Central memory CD8-positive, alpha-beta T cell (primary cell): ENCODE data around the gene GEMIN7.
A peak's percentile ranks its signal among the peaks of the same experiment; 100 is the strongest.

ENCODE experiments used
- ATAC-seq: fragments of 150-1000 bp; cut with Tn5 transposase; replicated peaks from 2 replicates; pipeline ENCODE4 v1.10.0; 2022; ENCODE audit warnings: mild to moderate bottlenecking, moderate FRiP score, moderate number of reproducible peaks; ENCODE audit not compliant: poor library complexity, severe bottlenecking; ENCODE audit errors: extremely low read depth
- DNase-seq, 2 donors: peaks; one replicate each; pipeline ENCODE4 v3.0.0; 2021; ENCODE audit warnings: low spot score in 2 of 2
- H3K27ac Mint-ChIP-seq: one replicate; pipeline ENCODE4 v1.8.0; 2022; ENCODE audit warnings: low read depth, mild to moderate bottlenecking, moderate library complexity, mixed read lengths
- H3K27me3 Mint-ChIP-seq: one replicate; pipeline ENCODE4 v1.8.0; 2022; ENCODE audit warnings: mixed read lengths
- H3K36me3 Mint-ChIP-seq: one replicate; pipeline ENCODE4 v1.8.0; 2022; ENCODE audit warnings: mild to moderate bottlenecking, moderate library complexity, mixed read lengths; ENCODE audit not compliant: insufficient read depth
- H3K4me1 Mint-ChIP-seq: one replicate; pipeline ENCODE4 v1.8.0; 2022; ENCODE audit warnings: mixed read lengths
- H3K4me3 Mint-ChIP-seq: one replicate; pipeline ENCODE4 v1.8.0; 2022; ENCODE audit warnings: mild to moderate bottlenecking, moderate library complexity, mixed read lengths
- H3K9me3 Mint-ChIP-seq: one replicate; pipeline ENCODE4 v1.8.0; 2022; ENCODE audit warnings: mixed read lengths

The GEMIN7 gene

DNA sequence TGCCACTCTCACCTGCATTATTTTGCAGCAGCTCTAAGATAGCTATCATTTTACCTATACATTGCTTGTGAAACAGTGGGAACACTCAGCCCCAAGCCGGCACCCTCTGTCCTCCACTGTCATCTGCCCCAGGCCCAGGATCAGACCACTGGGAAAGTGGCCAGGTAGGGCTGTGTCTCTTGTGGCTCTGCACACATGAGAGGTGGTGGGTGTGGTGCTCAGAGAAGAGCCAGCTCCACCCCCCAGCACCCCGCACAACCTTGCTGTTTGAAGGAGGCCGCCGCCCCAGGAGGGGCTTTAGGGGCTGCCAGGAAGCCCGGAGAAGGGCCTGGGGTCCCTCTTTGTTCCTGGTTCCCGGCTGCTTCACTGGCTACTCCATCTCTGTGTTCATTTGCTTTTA, 40.5 kb downstream of the GEMIN7 start:
- ATAC-seq = no peak
- Mint-ChIP-seq H3K4me3 (peak overlapping the region; percentile 59), H3K36me3 (peaks cover 2% of the 10 kb centered on the region), H3K27ac (peak overlapping the region; percentile 74), H3K9me3 (no peaks in the 10 kb centered on the region), H3K27me3 (no peaks in the 10 kb centered on the region), H3K4me1 (peaks cover 64% of the 10 kb centered on the region)
- no peak for DNase-seq

DNA sequence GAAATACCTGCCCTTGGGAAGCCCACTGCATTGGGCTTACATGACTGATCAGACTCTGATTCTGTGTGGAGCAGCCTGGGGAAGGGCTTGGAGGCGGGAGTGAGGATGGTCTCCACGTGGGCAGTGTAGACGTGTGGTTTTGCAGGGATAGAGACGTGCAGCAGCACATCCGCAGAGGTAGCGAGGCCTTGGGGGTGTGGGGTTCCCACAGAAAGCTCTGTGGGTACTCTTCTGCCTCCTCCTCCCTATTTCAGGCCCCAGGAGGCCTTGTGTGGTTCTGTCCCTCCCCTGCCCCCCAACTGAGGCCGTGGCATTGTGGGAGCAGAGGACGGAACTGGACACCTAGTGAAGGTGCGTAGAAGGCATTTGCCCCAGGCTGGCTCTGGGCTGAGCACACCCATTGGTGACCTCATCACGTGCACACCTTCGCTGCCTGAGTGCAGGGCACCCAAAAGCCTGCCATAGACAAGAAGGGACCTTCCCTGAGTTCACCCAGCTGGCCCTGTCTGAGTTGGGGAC, 42.8 kb downstream of the GEMIN7 start:
- ATAC-seq (no peak), DNase-seq (no peak)
- Mint-ChIP-seq H3K4me1 (peaks cover 68% of the 10 kb centered on the region), H3K36me3 (peaks cover 3% of the 10 kb centered on the region), H3K27me3 (no peaks in the 10 kb centered on the region), H3K9me3 (no peaks in the 10 kb centered on the region), H3K4me3 (no peak overlapping the region), H3K27ac (peak overlapping the region; percentile 75)

DNA sequence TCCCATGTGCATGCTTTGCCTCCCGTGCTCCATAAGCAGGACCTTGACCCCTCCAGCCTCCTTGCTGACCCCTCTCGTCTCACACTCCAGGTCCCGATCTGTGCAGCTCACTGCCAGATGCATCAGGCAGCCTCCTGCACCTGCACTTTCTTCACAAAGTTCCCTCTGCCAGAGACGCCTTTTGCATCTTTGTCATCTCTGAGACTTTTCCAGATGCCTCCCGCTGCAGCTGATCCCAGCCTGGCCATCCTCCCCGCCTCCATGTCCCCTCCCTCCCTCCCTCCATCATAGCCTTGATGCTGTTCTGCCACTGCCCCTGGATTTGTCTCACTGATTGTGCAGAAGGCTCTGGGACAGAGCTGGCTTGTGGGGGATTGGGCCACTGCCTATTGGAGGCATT, 43.8 kb downstream of the GEMIN7 start:
- no peak for ATAC-seq
- Mint-ChIP-seq H3K9me3 (no peaks in the 10 kb centered on the region), H3K36me3 (peaks cover 5% of the 10 kb centered on the region), H3K27ac (peak overlapping the region; percentile 75), H3K4me1 (peaks cover 62% of the 10 kb centered on the region), H3K27me3 (no peaks in the 10 kb centered on the region), H3K4me3 (no peak overlapping the region)
- DNase-seq = no peak

- no peaks in the 10 kb centered on the region for H3K27me3 Mint-ChIP-seq
- ATAC-seq (no peak), DNase-seq (no peak)
- no peak overlapping the region for H3K4me3 Mint-ChIP-seq
- peaks cover 57% of the 10 kb centered on the region for H3K4me1 Mint-ChIP-seq
- H3K9me3 Mint-ChIP-seq = no peaks in the 10 kb centered on the region
- peak overlapping the region; percentile 38 for H3K27ac Mint-ChIP-seq
- peaks cover 5% of the 10 kb centered on the region for H3K36me3 Mint-ChIP-seq
These were observed 44.4 kb downstream of the GEMIN7 start for GRCh38 chr19:45123440-45123850.

DNA sequence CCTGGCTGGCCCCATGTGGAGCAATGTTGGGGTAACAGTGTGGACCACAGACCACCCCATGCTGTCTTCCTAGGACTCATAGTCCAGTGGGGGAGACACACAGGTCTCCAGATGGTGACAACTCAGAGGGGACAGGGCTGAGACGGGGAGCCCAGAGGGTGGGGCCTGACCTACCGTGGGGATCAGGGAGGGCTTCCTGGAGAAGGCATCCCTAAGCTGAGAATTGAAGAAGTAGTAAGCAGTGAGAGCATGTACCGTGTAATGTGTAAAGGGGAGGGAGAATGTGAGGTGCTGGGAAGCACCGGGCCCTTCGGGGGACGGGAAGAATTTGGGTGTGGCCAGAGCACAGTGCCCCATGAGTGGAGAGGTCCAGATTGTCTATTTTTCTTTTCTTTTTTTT, 45.0 kb downstream of the GEMIN7 start:
- Mint-ChIP-seq H3K36me3 (peaks cover 6% of the 10 kb centered on the region), H3K9me3 (no peaks in the 10 kb centered on the region), H3K27ac (peak overlapping the region; percentile 38), H3K27me3 (no peaks in the 10 kb centered on the region), H3K4me3 (no peak overlapping the region), H3K4me1 (peaks cover 52% of the 10 kb centered on the region)
- ATAC-seq = no peak
- no peak for DNase-seq

DNA sequence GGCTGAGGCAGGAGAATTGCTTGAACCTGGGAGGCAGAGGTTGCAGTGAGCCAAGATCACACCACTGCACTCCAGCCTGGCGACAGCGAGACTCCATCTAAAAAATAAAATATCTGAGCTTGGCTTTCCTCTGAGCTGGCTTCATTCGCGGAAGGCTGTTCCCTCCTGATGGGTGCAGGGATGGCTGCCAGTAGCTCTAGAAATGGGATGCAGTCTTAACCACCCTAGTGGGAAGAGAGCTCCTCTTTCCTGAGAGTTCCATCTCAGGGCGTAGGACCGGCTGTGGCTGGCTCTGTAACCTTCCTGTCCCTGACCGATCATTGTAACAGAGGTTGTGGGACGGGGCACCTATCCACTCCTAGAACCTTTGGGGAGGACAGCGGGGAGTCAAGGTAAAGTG, 46.3 kb downstream of the GEMIN7 start:
- H3K4me3 Mint-ChIP-seq = no peak overlapping the region

GRCh38 chr19:45125975-45126493, 47.0 kb downstream of the GEMIN7 start:
- Mint-ChIP-seq H3K9me3 (no peaks in the 10 kb centered on the region), H3K27me3 (no peaks in the 10 kb centered on the region), H3K36me3 (peaks cover 6% of the 10 kb centered on the region), H3K4me3 (no peak overlapping the region), H3K4me1 (peaks cover 35% of the 10 kb centered on the region), H3K27ac (no peak overlapping the region)
- ATAC-seq (peak; percentile 89), DNase-seq (peak; percentile 55 to 61)

More for the DNA sequence above, 46.3 kb downstream of the GEMIN7 start:
- H3K36me3 Mint-ChIP-seq = peaks cover 6% of the 10 kb centered on the region
- no peak for DNase-seq
- no peak for ATAC-seq
- no peaks in the 10 kb centered on the region for H3K27me3 Mint-ChIP-seq
- peak overlapping the region; percentile 38 for H3K27ac Mint-ChIP-seq
- H3K9me3 Mint-ChIP-seq = no peaks in the 10 kb centered on the region
- H3K4me1 Mint-ChIP-seq = peaks cover 42% of the 10 kb centered on the region

GRCh38 chr19:45126654-45127053, 47.6 kb downstream of the GEMIN7 start:
- peaks cover 6% of the 10 kb centered on the region for H3K36me3 Mint-ChIP-seq
- ATAC-seq (no peak), DNase-seq (no peak)
- H3K4me3 Mint-ChIP-seq = no peak overlapping the region
- peak overlapping the region; percentile 59 for H3K27ac Mint-ChIP-seq
- peaks cover 29% of the 10 kb centered on the region for H3K4me1 Mint-ChIP-seq
- no peaks in the 10 kb centered on the region for H3K27me3 Mint-ChIP-seq
- H3K9me3 Mint-ChIP-seq = no peaks in the 10 kb centered on the region

DNA sequence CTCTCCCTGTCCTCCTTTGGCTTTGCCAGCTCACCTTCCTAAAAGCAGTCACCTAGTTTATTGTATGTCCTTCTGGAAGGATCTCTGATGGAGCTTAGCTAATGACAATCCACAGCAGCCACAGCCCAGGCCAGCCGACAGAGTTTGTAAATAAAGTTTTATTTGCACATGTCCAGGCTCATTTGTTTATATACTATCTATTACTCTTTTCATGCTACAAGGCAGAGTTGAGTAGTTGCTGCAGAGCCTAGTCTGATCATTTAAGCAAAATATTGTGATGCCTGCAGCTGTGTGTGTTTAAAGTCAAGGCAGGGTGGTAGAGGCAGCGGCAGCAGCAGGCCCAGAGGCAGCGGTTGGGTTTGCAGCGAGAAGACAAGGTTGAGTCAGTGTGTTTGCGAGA, 49.1 kb downstream of the GEMIN7 start:
- ATAC-seq (no peak), DNase-seq (no peak)
- H3K36me3 Mint-ChIP-seq = peaks cover 7% of the 10 kb centered on the region
- no peaks in the 10 kb centered on the region for H3K27me3 Mint-ChIP-seq
- peaks cover 15% of the 10 kb centered on the region for H3K4me1 Mint-ChIP-seq
- H3K27ac Mint-ChIP-seq = no peak overlapping the region
- no peak overlapping the region for H3K4me3 Mint-ChIP-seq
- no peaks in the 10 kb centered on the region for H3K9me3 Mint-ChIP-seq

DNA sequence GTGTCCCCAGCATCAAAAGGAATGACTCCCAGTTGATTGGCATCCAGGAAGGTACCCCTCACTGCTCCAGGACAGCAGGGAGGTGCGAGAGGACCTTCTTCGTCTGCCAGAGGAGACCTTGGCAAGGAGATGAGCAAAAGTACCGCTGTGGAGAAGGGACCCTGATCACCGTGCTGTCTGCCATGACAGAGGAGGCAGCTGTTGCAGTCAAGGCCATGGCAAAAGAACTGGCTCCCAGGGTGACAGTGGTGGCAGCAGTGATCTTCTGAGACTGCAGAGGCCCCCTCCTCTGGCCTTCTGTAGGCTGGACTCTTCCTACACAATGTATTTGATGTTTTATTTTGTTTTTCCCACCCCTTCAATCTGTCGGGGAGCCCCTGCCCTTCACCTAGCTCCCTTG, 49.7 kb downstream of the GEMIN7 start:
- Mint-ChIP-seq H3K27ac (no peak overlapping the region), H3K9me3 (no peaks in the 10 kb centered on the region), H3K27me3 (no peaks in the 10 kb centered on the region), H3K4me1 (peaks cover 19% of the 10 kb centered on the region), H3K4me3 (no peak overlapping the region), H3K36me3 (peaks cover 7% of the 10 kb centered on the region)
- ATAC-seq = no peak
- no peak for DNase-seq

DNA sequence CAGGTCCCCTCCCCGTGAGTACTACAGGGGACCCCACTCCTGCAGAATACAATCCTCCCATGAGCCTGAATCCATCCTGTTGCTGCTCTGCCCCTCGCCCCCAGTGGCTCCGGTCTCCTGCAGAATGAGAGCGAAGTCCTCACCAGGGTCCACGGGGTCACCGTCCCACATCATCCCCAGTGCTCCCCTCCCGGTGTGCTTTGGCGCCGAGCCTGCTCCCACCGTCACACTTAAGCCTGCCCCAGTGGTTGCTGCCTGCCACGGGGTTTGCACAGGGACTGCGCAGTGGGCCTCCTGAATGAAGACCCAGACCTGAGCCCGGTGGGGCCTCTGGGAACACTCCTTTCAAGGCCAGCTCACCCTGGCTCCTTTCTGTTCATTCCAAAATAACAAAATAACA, 51.2 kb downstream of the GEMIN7 start:
- Mint-ChIP-seq H3K27ac (no peak overlapping the region), H3K27me3 (no peaks in the 10 kb centered on the region), H3K9me3 (no peaks in the 10 kb centered on the region), H3K4me1 (peaks cover 27% of the 10 kb centered on the region), H3K36me3 (peaks cover 9% of the 10 kb centered on the region), H3K4me3 (no peak overlapping the region)
- ATAC-seq = no peak
- DNase-seq = no peak

GRCh38 chr19:45130888-45131615, 52.0 kb downstream of the GEMIN7 start:
- peaks cover 12% of the 10 kb centered on the region for H3K36me3 Mint-ChIP-seq
- H3K27ac Mint-ChIP-seq = no peak overlapping the region
- peaks cover 18% of the 10 kb centered on the region for H3K4me1 Mint-ChIP-seq
- DNase-seq (no peak), ATAC-seq (no peak)
- H3K9me3 Mint-ChIP-seq = no peaks in the 10 kb centered on the region
- H3K4me3 Mint-ChIP-seq = no peak overlapping the region
- no peaks in the 10 kb centered on the region for H3K27me3 Mint-ChIP-seq

GRCh38 chr19:45133661-45134060, 54.6 kb downstream of the GEMIN7 start:
- H3K4me1 Mint-ChIP-seq = peaks cover 28% of the 10 kb centered on the region

More at GRCh38 chr19:45133661-45134060, 54.6 kb downstream of the GEMIN7 start:
- DNase-seq = no peak
- peaks cover 8% of the 10 kb centered on the region for H3K36me3 Mint-ChIP-seq
- H3K27ac Mint-ChIP-seq = no peak overlapping the region
- H3K4me3 Mint-ChIP-seq = no peak overlapping the region
- H3K27me3 Mint-ChIP-seq = no peaks in the 10 kb centered on the region
- H3K9me3 Mint-ChIP-seq = no peaks in the 10 kb centered on the region
- ATAC-seq = no peak
